ENCODE results near the gene DLGAP3.

The DLGAP3 gene

GRCh38 chr1:34851431-34852105 lies 77.9 kb downstream of the DLGAP3 start:
- Histone ChIP-seq H3K4me1 (ENCODE audit: control insufficient read depth, insufficient read depth, low read length) (no peaks in the 10 kb centered on the region), H3K27me3 (ENCODE audit: control insufficient read depth, insufficient read depth, low read length) (no peaks in the 10 kb centered on the region), H3K9ac (ENCODE audit: low read length) (no peak overlapping the region), H3K36me3 (ENCODE audit: control insufficient read depth, insufficient read depth, low read length) (peaks cover 12% of the 10 kb centered on the region), H3K4me3 (ENCODE audit: low read length) (no peak overlapping the region), H3K27ac (ENCODE audit: low read depth, low read length) (no peak overlapping the region)

GRCh38 chr1:34850382-34850781 lies 79.1 kb downstream of the DLGAP3 start:
- Histone ChIP-seq H3K4me1 (ENCODE audit: control insufficient read depth, insufficient read depth, low read length) (no peaks in the 10 kb centered on the region), H3K27me3 (ENCODE audit: control insufficient read depth, insufficient read depth, low read length) (no peaks in the 10 kb centered on the region), H3K27ac (ENCODE audit: low read depth, low read length) (no peak overlapping the region), H3K4me3 (ENCODE audit: low read length) (no peak overlapping the region), H3K36me3 (ENCODE audit: control insufficient read depth, insufficient read depth, low read length) (peaks cover 7% of the 10 kb centered on the region), H3K9ac (ENCODE audit: low read length) (no peak overlapping the region)

GRCh38 chr1:34847094-34847493 lies 82.4 kb downstream of the DLGAP3 start:
- Histone ChIP-seq H3K9ac (ENCODE audit: low read length) (no peak overlapping the region), H3K4me1 (ENCODE audit: control insufficient read depth, insufficient read depth, low read length) (no peaks in the 10 kb centered on the region), H3K27ac (ENCODE audit: low read depth, low read length) (no peak overlapping the region), H3K36me3 (ENCODE audit: control insufficient read depth, insufficient read depth, low read length) (no peaks in the 10 kb centered on the region), H3K27me3 (ENCODE audit: control insufficient read depth, insufficient read depth, low read length) (no peaks in the 10 kb centered on the region), H3K4me3 (ENCODE audit: low read length) (no peak overlapping the region)

- H3K4me3 ChIP-seq (ENCODE audit: low read length) = no peak overlapping the region
- H3K27me3 ChIP-seq (ENCODE audit: control insufficient read depth, insufficient read depth, low read length) = no peaks in the 10 kb centered on the region
- no peaks in the 10 kb centered on the region for H3K4me1 ChIP-seq (ENCODE audit: control insufficient read depth, insufficient read depth, low read length)
- H3K27ac ChIP-seq (ENCODE audit: low read depth, low read length) = no peak overlapping the region
- H3K36me3 ChIP-seq (ENCODE audit: control insufficient read depth, insufficient read depth, low read length) = no peaks in the 10 kb centered on the region
- no peak overlapping the region for H3K9ac ChIP-seq (ENCODE audit: low read length)
Observed at GRCh38 chr1:34846265-34846664, 83.2 kb downstream of the DLGAP3 start.

- H3K36me3 ChIP-seq (ENCODE audit: control insufficient read depth, insufficient read depth, low read length) = no peaks in the 10 kb centered on the region
- H3K27ac ChIP-seq (ENCODE audit: low read depth, low read length) = no peak overlapping the region
- H3K4me1 ChIP-seq (ENCODE audit: control insufficient read depth, insufficient read depth, low read length) = no peaks in the 10 kb centered on the region
- H3K9ac ChIP-seq (ENCODE audit: low read length) = no peak overlapping the region
- no peak overlapping the region for H3K4me3 ChIP-seq (ENCODE audit: low read length)
- no peaks in the 10 kb centered on the region for H3K27me3 ChIP-seq (ENCODE audit: control insufficient read depth, insufficient read depth, low read length)
Observed at GRCh38 chr1:34845131-34845901, 84.1 kb downstream of the DLGAP3 start.

- Histone ChIP-seq H3K4me1 (ENCODE audit: control insufficient read depth, insufficient read depth, low read length) (no peaks in the 10 kb centered on the region), H3K9ac (ENCODE audit: low read length) (no peak overlapping the region), H3K27ac (ENCODE audit: low read depth, low read length) (no peak overlapping the region)
Observed at GRCh38 chr1:34844252-34844634, 85.2 kb downstream of the DLGAP3 start.

GRCh38 chr1:34843392-34844251 lies 85.8 kb downstream of the DLGAP3 start:
- Histone ChIP-seq H3K27me3 (ENCODE audit: control insufficient read depth, insufficient read depth, low read length) (no peaks in the 10 kb centered on the region), H3K9ac (ENCODE audit: low read length) (no peak overlapping the region), H3K36me3 (ENCODE audit: control insufficient read depth, insufficient read depth, low read length) (no peaks in the 10 kb centered on the region), H3K27ac (ENCODE audit: low read depth, low read length) (no peak overlapping the region), H3K4me3 (ENCODE audit: low read length) (no peak overlapping the region), H3K4me1 (ENCODE audit: control insufficient read depth, insufficient read depth, low read length) (no peaks in the 10 kb centered on the region)

More at GRCh38 chr1:34844252-34844634, 85.2 kb downstream of the DLGAP3 start:
- H3K36me3 ChIP-seq (ENCODE audit: control insufficient read depth, insufficient read depth, low read length) = no peaks in the 10 kb centered on the region
- no peaks in the 10 kb centered on the region for H3K27me3 ChIP-seq (ENCODE audit: control insufficient read depth, insufficient read depth, low read length)
- no peak overlapping the region for H3K4me3 ChIP-seq (ENCODE audit: low read length)

GRCh38 chr1:34842952-34843371 lies 86.5 kb downstream of the DLGAP3 start:
- H3K27ac ChIP-seq (ENCODE audit: low read depth, low read length) = no peak overlapping the region
- H3K36me3 ChIP-seq (ENCODE audit: control insufficient read depth, insufficient read depth, low read length) = no peaks in the 10 kb centered on the region
- H3K4me3 ChIP-seq (ENCODE audit: low read length) = no peak overlapping the region
- no peaks in the 10 kb centered on the region for H3K4me1 ChIP-seq (ENCODE audit: control insufficient read depth, insufficient read depth, low read length)
- no peaks in the 10 kb centered on the region for H3K27me3 ChIP-seq (ENCODE audit: control insufficient read depth, insufficient read depth, low read length)
- H3K9ac ChIP-seq (ENCODE audit: low read length) = no peak overlapping the region

GRCh38 chr1:34842073-34842472 lies 87.4 kb downstream of the DLGAP3 start:
- Histone ChIP-seq H3K9ac (ENCODE audit: low read length) (no peak overlapping the region), H3K36me3 (ENCODE audit: control insufficient read depth, insufficient read depth, low read length) (no peaks in the 10 kb centered on the region), H3K4me3 (ENCODE audit: low read length) (no peak overlapping the region), H3K27me3 (ENCODE audit: control insufficient read depth, insufficient read depth, low read length) (no peaks in the 10 kb centered on the region), H3K4me1 (ENCODE audit: control insufficient read depth, insufficient read depth, low read length) (no peaks in the 10 kb centered on the region), H3K27ac (ENCODE audit: low read depth, low read length) (no peak overlapping the region)

- Histone ChIP-seq H3K4me3 (ENCODE audit: low read length) (no peak overlapping the region), H3K9ac (ENCODE audit: low read length) (no peak overlapping the region), H3K36me3 (ENCODE audit: control insufficient read depth, insufficient read depth, low read length) (no peaks in the 10 kb centered on the region), H3K27me3 (ENCODE audit: control insufficient read depth, insufficient read depth, low read length) (no peaks in the 10 kb centered on the region), H3K27ac (ENCODE audit: low read depth, low read length) (no peak overlapping the region), H3K4me1 (ENCODE audit: control insufficient read depth, insufficient read depth, low read length) (no peaks in the 10 kb centered on the region)
Observed at GRCh38 chr1:34840426-34840825, 89.0 kb downstream of the DLGAP3 start.

- Histone ChIP-seq H3K4me1 (ENCODE audit: control insufficient read depth, insufficient read depth, low read length) (no peaks in the 10 kb centered on the region), H3K27ac (ENCODE audit: low read depth, low read length) (no peak overlapping the region), H3K9ac (ENCODE audit: low read length) (no peak overlapping the region), H3K36me3 (ENCODE audit: control insufficient read depth, insufficient read depth, low read length) (no peaks in the 10 kb centered on the region), H3K4me3 (ENCODE audit: low read length) (no peak overlapping the region), H3K27me3 (ENCODE audit: control insufficient read depth, insufficient read depth, low read length) (no peaks in the 10 kb centered on the region)
Observed at GRCh38 chr1:34839526-34840305, 89.7 kb downstream of the DLGAP3 start.

GRCh38 chr1:34833711-34834110 lies 95.7 kb downstream of the DLGAP3 start:
- no peaks in the 10 kb centered on the region for H3K36me3 ChIP-seq (ENCODE audit: control insufficient read depth, insufficient read depth, low read length)
- no peaks in the 10 kb centered on the region for H3K27me3 ChIP-seq (ENCODE audit: control insufficient read depth, insufficient read depth, low read length)
- no peaks in the 10 kb centered on the region for H3K4me1 ChIP-seq (ENCODE audit: control insufficient read depth, insufficient read depth, low read length)
- H3K4me3 ChIP-seq (ENCODE audit: low read length) = no peak overlapping the region
- H3K27ac ChIP-seq (ENCODE audit: low read depth, low read length) = no peak overlapping the region
- no peak overlapping the region for H3K9ac ChIP-seq (ENCODE audit: low read length)
